ENCODE measurements around the gene MEMO1.
"Not testable (repeated sequence)": the region's sequence is repeated elsewhere in the genome, so short reads cannot be mapped to it uniquely, and the experiment has no call there.

The MEMO1 gene

DNA sequence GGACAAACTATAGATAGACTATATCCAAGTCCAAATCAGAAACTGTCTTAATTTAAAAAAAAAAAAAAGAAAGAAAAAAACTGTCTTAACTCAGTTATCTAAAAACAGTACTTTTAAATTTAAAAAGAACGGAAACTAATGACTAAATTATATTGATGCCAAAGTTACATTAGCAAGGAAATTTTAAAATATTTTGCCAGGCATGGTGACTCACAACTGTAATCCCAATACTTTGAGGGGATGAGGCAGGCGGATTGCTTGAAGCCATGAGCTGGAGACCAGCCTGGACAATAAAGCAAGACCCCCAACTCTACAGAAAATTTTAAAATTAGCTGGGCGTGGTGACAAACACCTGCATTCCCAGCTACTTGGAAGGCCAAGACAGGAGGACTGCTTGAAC lies 30.9 kb downstream of the MEMO1 start:
- TF ChIP-seq, protein P1, sequence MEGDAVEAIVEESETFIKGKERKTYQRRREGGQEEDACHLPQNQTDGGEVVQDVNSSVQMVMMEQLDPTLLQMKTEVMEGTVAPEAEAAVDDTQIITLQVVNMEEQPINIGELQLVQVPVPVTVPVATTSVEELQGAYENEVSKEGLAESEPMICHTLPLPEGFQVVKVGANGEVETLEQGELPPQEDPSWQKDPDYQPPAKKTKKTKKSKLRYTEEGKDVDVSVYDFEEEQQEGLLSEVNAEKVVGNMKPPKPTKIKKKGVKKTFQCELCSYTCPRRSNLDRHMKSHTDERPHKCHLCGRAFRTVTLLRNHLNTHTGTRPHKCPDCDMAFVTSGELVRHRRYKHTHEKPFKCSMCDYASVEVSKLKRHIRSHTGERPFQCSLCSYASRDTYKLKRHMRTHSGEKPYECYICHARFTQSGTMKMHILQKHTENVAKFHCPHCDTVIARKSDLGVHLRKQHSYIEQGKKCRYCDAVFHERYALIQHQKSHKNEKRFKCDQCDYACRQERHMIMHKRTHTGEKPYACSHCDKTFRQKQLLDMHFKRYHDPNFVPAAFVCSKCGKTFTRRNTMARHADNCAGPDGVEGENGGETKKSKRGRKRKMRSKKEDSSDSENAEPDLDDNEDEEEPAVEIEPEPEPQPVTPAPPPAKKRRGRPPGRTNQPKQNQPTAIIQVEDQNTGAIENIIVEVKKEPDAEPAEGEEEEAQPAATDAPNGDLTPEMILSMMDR (IDR thresholded peaks at IDR 0.05; ENCODE audit: extremely low read depth, missing control alignments), result no peak
- DNase-seq (ENCODE audit: low spot score), result no peak

DNA sequence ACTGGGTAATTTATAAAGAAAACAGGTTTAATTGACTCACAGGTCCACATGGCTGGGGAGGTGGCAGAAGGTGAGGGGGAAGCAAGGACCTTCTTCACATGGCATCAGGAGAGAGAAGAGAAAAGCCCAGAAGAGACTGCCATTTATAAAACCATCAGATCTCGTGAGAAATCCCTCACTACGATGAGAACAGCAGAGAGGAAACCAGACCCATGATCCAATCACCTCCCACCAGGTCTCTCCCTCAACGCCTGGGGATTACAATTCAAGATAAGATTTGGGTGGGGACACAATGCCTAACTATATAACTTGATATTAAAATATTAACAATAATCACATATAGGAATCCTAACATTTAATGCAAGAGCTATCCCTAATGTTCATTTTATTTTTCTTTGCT lies 31.8 kb downstream of the MEMO1 start:
- TF ChIP-seq, protein P1 (IDR thresholded peaks at IDR 0.05; ENCODE audit: extremely low read depth, missing control alignments), result no peak
- no peak for DNase-seq (ENCODE audit: low spot score)

DNA sequence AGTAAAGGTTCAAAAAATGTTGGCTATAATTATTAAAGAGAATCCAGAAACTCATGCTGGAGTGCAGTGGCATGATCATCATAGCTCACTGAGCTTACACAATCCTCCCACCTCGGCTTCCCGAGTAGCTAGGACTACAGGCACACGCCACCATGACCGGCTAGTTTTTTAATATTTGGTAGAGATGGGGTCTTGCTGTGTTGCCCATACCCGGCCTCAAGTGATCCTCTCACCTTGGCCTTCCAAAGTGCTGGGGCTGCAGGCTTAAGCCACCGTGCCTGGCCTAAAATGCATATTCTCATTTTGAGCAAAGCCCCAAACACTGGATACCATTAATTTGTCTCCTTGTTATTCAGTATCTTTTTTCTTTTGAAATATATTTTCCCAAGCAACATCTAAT lies 32.4 kb downstream of the MEMO1 start:
- TF ChIP-seq, protein P1 (IDR thresholded peaks at IDR 0.05; ENCODE audit: extremely low read depth, missing control alignments), result no peak
- DNase-seq (ENCODE audit: low spot score), result no peak

DNA sequence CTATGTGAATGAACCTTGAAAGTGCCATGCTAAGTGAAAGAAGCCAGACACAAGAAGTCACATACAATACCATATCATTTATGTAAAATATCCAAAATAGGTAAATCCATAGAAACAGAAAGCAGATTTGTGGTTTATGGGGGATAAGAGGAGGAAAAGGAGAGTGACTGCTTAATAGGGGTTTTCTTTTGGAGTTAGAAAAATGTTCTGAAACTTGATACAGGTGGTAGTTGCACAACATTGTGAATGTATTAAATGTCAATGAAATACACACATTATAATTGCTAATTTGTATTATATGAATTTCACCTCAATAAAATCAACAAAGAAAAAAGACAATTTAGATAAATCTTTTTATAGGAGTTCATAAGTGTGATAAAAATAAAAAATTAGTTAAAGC lies 37.1 kb downstream of the MEMO1 start:
- DNase-seq (ENCODE audit: low spot score), result no peak

DNA sequence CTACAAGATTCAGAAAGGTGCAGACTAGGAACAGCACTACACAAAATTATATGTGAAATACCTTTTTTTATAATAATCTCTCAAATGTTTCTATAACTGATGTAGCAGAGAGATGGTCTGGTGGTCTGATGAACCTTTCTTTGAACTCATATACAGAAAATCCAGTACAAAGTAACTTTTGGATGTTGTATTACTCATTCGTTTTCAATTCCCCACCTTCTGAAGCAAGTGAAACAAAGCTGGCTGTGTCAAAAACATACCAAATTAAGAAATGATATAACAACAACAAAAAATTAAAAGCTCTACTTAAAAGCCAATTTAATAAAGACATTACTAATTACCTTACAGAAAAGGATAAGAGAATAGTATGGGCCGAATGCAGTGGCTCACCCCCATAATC lies 38.7 kb downstream of the MEMO1 start:
- TF ChIP-seq, protein P1 (IDR thresholded peaks at IDR 0.05; ENCODE audit: extremely low read depth, missing control alignments), result no peak
- DNase-seq (ENCODE audit: low spot score), result no peak

More for the DNA sequence above, 37.1 kb downstream of the MEMO1 start:
- TF ChIP-seq, protein P1 (IDR thresholded peaks at IDR 0.05; ENCODE audit: extremely low read depth, missing control alignments), result no peak

DNA sequence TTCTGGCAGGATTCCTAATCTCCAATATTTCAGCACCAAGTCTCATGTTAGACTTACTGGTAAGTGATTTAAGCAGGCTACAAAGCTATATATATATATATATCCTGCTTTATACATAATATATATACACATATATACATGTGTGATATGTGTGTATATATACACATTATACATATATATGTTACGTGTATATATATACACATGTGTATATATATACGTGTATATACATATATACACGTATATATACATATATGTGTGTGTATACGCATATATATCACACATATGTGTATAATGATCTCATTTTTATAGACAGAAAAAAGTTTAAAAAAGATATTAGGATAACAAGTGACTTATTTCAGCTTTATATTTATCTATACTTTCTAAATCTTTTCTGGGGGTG lies 41.6 kb downstream of the MEMO1 start:
- TF ChIP-seq, protein P1 (IDR thresholded peaks at IDR 0.05; ENCODE audit: extremely low read depth, missing control alignments), result no peak
- no peak for DNase-seq (ENCODE audit: low spot score)

DNA sequence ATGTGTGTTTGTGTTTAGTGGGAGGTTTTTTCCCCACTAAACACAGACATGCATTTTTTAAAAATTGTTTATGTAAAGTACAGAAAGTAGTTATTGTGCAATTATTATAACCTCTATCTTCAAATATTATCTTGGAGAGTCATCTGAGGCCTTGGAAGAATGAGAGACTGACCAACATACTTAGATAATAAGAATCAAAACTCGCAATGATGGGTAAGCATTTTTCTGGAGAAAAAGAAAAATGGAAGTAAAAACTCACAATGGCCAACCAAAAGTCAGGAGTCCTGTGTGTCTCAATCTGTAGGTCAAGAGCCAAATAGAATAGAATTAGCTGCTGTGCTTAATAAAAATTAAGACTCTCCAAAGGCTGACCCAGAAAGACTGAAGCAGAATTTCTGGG lies 43.0 kb downstream of the MEMO1 start:
- no peak for DNase-seq (ENCODE audit: low spot score)
- TF ChIP-seq, protein P1 (IDR thresholded peaks at IDR 0.05; ENCODE audit: extremely low read depth, missing control alignments), result no peak

DNA sequence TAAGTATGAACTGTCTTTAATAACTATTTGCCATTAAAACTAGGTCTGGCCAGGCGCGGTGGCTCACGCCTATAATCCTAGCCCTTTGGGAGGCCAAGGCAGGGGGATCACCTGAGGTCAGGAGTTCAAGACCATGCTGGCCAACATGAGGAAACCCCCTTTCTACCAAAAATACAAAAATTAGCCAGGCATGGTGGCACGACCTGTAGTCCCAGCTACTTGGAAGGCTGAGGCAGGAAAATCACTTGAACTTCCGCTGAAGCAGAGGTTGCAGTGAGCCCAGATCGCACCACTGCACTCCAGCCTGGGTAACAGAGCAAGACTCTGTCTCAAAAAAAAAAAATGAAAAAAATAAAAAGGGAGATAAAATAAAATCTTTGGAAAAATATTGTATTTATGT lies 44.4 kb downstream of the MEMO1 start:
- DNase-seq (ENCODE audit: low spot score), result not testable (repeated sequence)
